ENCODE data around the gene HIVEP3. TPM values are rescaled to one million over a fixed set of nuclear protein-coding genes. Genes with fewer than 3 reads are reported as not detected.

The HIVEP3 gene
- polyA plus RNA-seq, 1 of the 3 experiments (the other 2 are of a cell fraction): 6.4 TPM

- H3K9ac ChIP-seq: no peak overlapping the region
- H2AFZ ChIP-seq (ENCODE audit: low read depth): no peak overlapping the region
- CTCF ChIA-PET: interaction anchor here (1.0 kb wide), 1 partner anchor 174 kb away, joined by 3 read pairs; no protein-coding TSS in a partner anchor
- no peaks in the 10 kb centered on the region for H3K36me3 ChIP-seq (replicated peaks in 1 of 2; ENCODE audit: control insufficient read depth in 1 of 2, insufficient read depth in 2 of 2, low read length in 1 of 2)
- TF ChIP-seq RXRA (IDR thresholded peaks at IDR 0.05; ENCODE audit: borderline replicate concordance, low read depth) (no peak), TAF1 (IDR thresholded peaks at IDR 0.05; ENCODE audit: borderline replicate concordance, low read depth, low read length) (no peak), SMC3 (IDR thresholded peaks at IDR 0.05; ENCODE audit: low read depth, low read length) (no peak), EZH2phosphoT487 (IDR thresholded peaks at IDR 0.05; ENCODE audit: borderline replicate concordance, low read depth) (no peak)
- TF ChIP-seq, protein P1, sequence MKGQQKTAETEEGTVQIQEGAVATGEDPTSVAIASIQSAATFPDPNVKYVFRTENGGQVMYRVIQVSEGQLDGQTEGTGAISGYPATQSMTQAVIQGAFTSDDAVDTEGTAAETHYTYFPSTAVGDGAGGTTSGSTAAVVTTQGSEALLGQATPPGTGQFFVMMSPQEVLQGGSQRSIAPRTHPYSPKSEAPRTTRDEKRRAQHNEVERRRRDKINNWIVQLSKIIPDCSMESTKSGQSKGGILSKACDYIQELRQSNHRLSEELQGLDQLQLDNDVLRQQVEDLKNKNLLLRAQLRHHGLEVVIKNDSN (IDR thresholded peaks at IDR 0.05; ENCODE audit: borderline replicate concordance, low read depth): no peak
- TF ChIP-seq, protein P2, sequence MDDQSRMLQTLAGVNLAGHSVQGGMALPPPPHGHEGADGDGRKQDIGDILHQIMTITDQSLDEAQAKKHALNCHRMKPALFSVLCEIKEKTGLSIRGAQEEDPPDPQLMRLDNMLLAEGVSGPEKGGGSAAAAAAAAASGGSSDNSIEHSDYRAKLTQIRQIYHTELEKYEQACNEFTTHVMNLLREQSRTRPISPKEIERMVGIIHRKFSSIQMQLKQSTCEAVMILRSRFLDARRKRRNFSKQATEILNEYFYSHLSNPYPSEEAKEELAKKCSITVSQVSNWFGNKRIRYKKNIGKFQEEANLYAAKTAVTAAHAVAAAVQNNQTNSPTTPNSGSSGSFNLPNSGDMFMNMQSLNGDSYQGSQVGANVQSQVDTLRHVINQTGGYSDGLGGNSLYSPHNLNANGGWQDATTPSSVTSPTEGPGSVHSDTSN (IDR thresholded peaks at IDR 0.05): no peak
- no peaks in the 10 kb centered on the region for H3K79me2 ChIP-seq (ENCODE audit: insufficient read depth)
- no peaks in the 10 kb centered on the region for H3K9me2 ChIP-seq
- H3K27me3 ChIP-seq (ENCODE audit: insufficient read depth): no peaks in the 10 kb centered on the region
- 84% methylated on average over 8 of the region's 8 CpGs for WGBS (ENCODE audit: low lambda C conversion rate)
- H3K4me1 ChIP-seq (ENCODE audit: control insufficient read depth in 1 of 2, insufficient read depth in 2 of 2, low read depth in 1 of 2, low read length in 1 of 2): peaks cover 29 to 32% of the 10 kb centered on the region in 2 experiments
- H3K4me2 ChIP-seq: peak overlapping the region; percentile 76; the same call in 1 of the 2 replicates
- H3F3A ChIP-seq (replicated peaks; ENCODE audit: insufficient read depth): peaks cover 30% of the 10 kb centered on the region
- peak overlapping the region in 1 of 2 experiments; percentile 94; a peak in 2 of 4 replicates for H3K27ac ChIP-seq (ENCODE audit: low read depth in 2 of 2, low read length in 1 of 2)
- POLR2A ChIA-PET: no interaction called here
- H3K9me3 ChIP-seq: no peaks in the 10 kb centered on the region
- no peaks in the 10 kb centered on the region for H4K20me1 ChIP-seq (ENCODE audit: insufficient read depth)
- DNase-seq: no peak
- H3K4me3 ChIP-seq (ENCODE audit: low read depth in 2 of 2, low read length in 1 of 2): no peak overlapping the region
These were observed 58.0 kb downstream of the HIVEP3 start for GRCh38 chr1:41860771-41861170.

- TF ChIP-seq POLR2AphosphoS5 (IDR thresholded peaks at IDR 0.05; ENCODE audit: low read depth, low read length) (no peak), NRF1 (IDR thresholded peaks at IDR 0.05; ENCODE audit: low read depth, low read length) (no peak), EZH2phosphoT487 (IDR thresholded peaks at IDR 0.05; ENCODE audit: borderline replicate concordance, low read depth) (no peak), GATA2 (CRISPR knock-in tag; IDR thresholded peaks at IDR 0.05) (no peak), TAF1 (IDR thresholded peaks at IDR 0.05; ENCODE audit: borderline replicate concordance, low read depth, low read length) (no peak), FOSL2 (IDR thresholded peaks at IDR 0.05; ENCODE audit: borderline replicate concordance, low read depth) (no peak), RAD21 (IDR thresholded peaks at IDR 0.05; ENCODE audit: low read length) (no peak), FOXM1 (IDR thresholded peaks at IDR 0.05; ENCODE audit: low read depth) (no peak)
- TF ChIP-seq, protein P3, sequence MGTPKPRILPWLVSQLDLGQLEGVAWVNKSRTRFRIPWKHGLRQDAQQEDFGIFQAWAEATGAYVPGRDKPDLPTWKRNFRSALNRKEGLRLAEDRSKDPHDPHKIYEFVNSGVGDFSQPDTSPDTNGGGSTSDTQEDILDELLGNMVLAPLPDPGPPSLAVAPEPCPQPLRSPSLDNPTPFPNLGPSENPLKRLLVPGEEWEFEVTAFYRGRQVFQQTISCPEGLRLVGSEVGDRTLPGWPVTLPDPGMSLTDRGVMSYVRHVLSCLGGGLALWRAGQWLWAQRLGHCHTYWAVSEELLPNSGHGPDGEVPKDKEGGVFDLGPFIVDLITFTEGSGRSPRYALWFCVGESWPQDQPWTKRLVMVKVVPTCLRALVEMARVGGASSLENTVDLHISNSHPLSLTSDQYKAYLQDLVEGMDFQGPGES (IDR thresholded peaks at IDR 0.05; ENCODE audit: low read depth, low read length): no peak
- no peaks in the 10 kb centered on the region for H3K27me3 ChIP-seq (ENCODE audit: insufficient read depth)
- DNase-seq: no peak
- H3K4me3 ChIP-seq (ENCODE audit: low read depth in 2 of 2, low read length in 1 of 2): no peak overlapping the region
- no peaks in the 10 kb centered on the region for H3K36me3 ChIP-seq (replicated peaks in 1 of 2; ENCODE audit: control insufficient read depth in 1 of 2, insufficient read depth in 2 of 2, low read length in 1 of 2)
- peaks cover 30% of the 10 kb centered on the region for H3F3A ChIP-seq (replicated peaks; ENCODE audit: insufficient read depth)
- no peaks in the 10 kb centered on the region for H3K9me3 ChIP-seq
- WGBS (ENCODE audit: low lambda C conversion rate): 88% methylated on average over 1 of the region's 1 CpG
- peaks cover 29 to 30% of the 10 kb centered on the region in 2 experiments for H3K4me1 ChIP-seq (ENCODE audit: control insufficient read depth in 1 of 2, insufficient read depth in 2 of 2, low read depth in 1 of 2, low read length in 1 of 2)
- H3K9me2 ChIP-seq: no peaks in the 10 kb centered on the region
- no peak overlapping the region for H3K9ac ChIP-seq
- no peak overlapping the region for H2AFZ ChIP-seq (ENCODE audit: low read depth)
- no peak overlapping the region for H3K4me2 ChIP-seq
- no peaks in the 10 kb centered on the region for H4K20me1 ChIP-seq (ENCODE audit: insufficient read depth)
- ChIA-PET POLR2A (no interaction called here), CTCF (no interaction called here)
- H3K27ac ChIP-seq (ENCODE audit: low read depth in 2 of 2, low read length in 1 of 2): peak overlapping the region in 1 of 2 experiments; percentile 94; a peak in 1 of 4 replicates
- no peaks in the 10 kb centered on the region for H3K79me2 ChIP-seq (ENCODE audit: insufficient read depth)
These were observed 58.5 kb downstream of the HIVEP3 start for GRCh38 chr1:41860214-41860613.
